SK-N-SH treated with all-trans-retinoic acid at 6 μM for 48 hours (cell line): Measurements from ENCODE around the gene LTN1.
"Not testable (repeated sequence)": the region's sequence is repeated elsewhere in the genome, so short reads cannot be mapped to it uniquely, and the experiment has no call there.

Source experiments
- ARNTL ChIP-seq: fragments of 450-650 bp; formaldehyde crosslinking; IDR thresholded peaks from 2 replicates; pipeline ENCODE4 v1.5.0; 2020; ENCODE audit warnings: low read depth, mild to moderate bottlenecking, moderate library complexity, borderline replicate concordance
- ISL1 ChIP-seq: fragments of 250-450 bp; sonication (Bioruptor Pico); IDR thresholded peaks from 2 replicates; pipeline ENCODE4 v2.1.2; 2022; ENCODE audit warnings: mild to moderate bottlenecking, moderate library complexity
- OSR1 ChIP-seq: fragments of 250-450 bp; sonication (Bioruptor Pico); IDR thresholded peaks from 2 replicates; pipeline ENCODE4 v1.8.0; 2022; ENCODE audit warnings: moderate library complexity, mild to moderate bottlenecking, inconsistent platforms
- PATZ1 ChIP-seq: fragments of 250-450 bp; sonication (Bioruptor Pico); IDR thresholded peaks from 2 replicates; pipeline ENCODE4 v1.8.0; 2020; ENCODE audit warnings: mild to moderate bottlenecking, moderate library complexity, borderline replicate concordance
- TCF4 ChIP-seq: fragments of 250-450 bp; sonication (Bioruptor Pico); IDR thresholded peaks from 2 replicates; pipeline ENCODE4 v1.8.0; 2021; ENCODE audit warnings: mild to moderate bottlenecking, moderate library complexity, borderline replicate concordance
- ZNF70 ChIP-seq: fragments of 450-650 bp; formaldehyde crosslinking; IDR thresholded peaks from 2 replicates; pipeline ENCODE4 v1.5.0; 2020; ENCODE audit warnings: mild to moderate bottlenecking, moderate library complexity

GRCh38 chr21:28931708-28932372 lies 60.8 kb downstream of the LTN1 start:
- not testable (repeated sequence) for TF ChIP-seq OSR1, PATZ1, TCF4, ARNTL, ISL1, ZNF70 (CRISPR knock-in tag)
